GM12878 (cell line): ENCODE measurements around the gene MYOD1. TPM values are rescaled to one million over a fixed set of nuclear protein-coding genes. Genes with fewer than 3 reads are reported as not detected.

ENCODE experiments used
- ATAC-seq: fragments of 200-7000 bp; cut with Tn5 transposase; 3 replicates; pipeline ENCODE4 v1.9.1; 2020; ENCODE audit warnings: mild to moderate bottlenecking, moderate library complexity
- BruUV-seq: library from RNA; stranded (reverse); fragments of 400-500 nt; replicated peaks from 2 replicates; lab custom pipeline; 2021; lab: Mats Ljungman, UMichigan
- CTCF ChIA-PET: fragments of 300-600 bp; sonication (Branson Sonifier 250); formaldehyde crosslinking; extraction: SDS; loops from one replicate; lab custom pipeline; 2021; ENCODE audit warnings: inconsistent platforms; lab: Yijun Ruan, JAX
- POLR2A ChIA-PET: fragments of 350-600 bp; formaldehyde crosslinking; extraction: SDS; loops from one replicate; lab custom pipeline; 2021; ENCODE audit warnings: inconsistent platforms; lab: Charles Lee
- RAD21 ChIA-PET: fragments of 300-600 bp; sonication (Branson Sonifier 250); formaldehyde crosslinking; loops from one replicate; lab custom pipeline; 2023; ENCODE audit warnings: antibody characterized with exemption; ENCODE audit not compliant: unreplicated experiment; lab: Charles Lee
- SMC1A ChIA-PET: fragments of 300-600 bp; sonication (Branson Sonifier 250); formaldehyde crosslinking; loops from one replicate; lab custom pipeline; 2023; ENCODE audit not compliant: unreplicated experiment, uncharacterized antibody; lab: Charles Lee
- DNase-seq: peaks from one replicate; pipeline ENCODE4 v3.0.0-alpha.2; 2011; ENCODE audit warnings: low read depth, low spot score
- FAIRE-seq: peaks from 3 replicates; lab custom pipeline; 2011; peaks lifted over from hg19 to GRCh38; lab: Jason Lieb, UNC
- H2AFZ ChIP-seq: 2 replicates; pipeline ENCODE4 v1.6.0; 2011; ENCODE audit warnings: low read depth, low read length, control low read depth; ENCODE audit not compliant: control insufficient read depth
- H3K27ac ChIP-seq: 2 replicates; pipeline ENCODE4 v1.5.1; 2011; ENCODE audit warnings: control low read depth; ENCODE audit not compliant: control insufficient read depth, insufficient read depth
- H3K27me3 ChIP-seq, 2 experiments: replicated peaks in 1 of 2; 2 replicates each; pipeline versions ENCODE4 v1.6.0 to v1.6.1; 2011; ENCODE audit warnings: low read length in 1 of 2; ENCODE audit not compliant: control insufficient read depth in 2 of 2, insufficient read depth in 2 of 2
- H3K36me3 ChIP-seq, 2 experiments: 2 replicates each; pipeline ENCODE4 v1.5.1; 2011; ENCODE audit warnings: low read length in 1 of 2; ENCODE audit not compliant: control insufficient read depth in 2 of 2, insufficient read depth in 2 of 2
- H3K4me1 ChIP-seq: 2 replicates; pipeline ENCODE4 v1.6.1; 2011; ENCODE audit warnings: mild to moderate bottlenecking, low read length, moderate library complexity, mixed read lengths; ENCODE audit not compliant: control insufficient read depth, insufficient read depth
- H3K4me2 ChIP-seq: 2 replicates; pipeline ENCODE4 v1.6.0; 2011; ENCODE audit warnings: control low read depth; ENCODE audit not compliant: control insufficient read depth, insufficient read depth
- H3K4me3 ChIP-seq: fragments of 200-600 bp; sonication (generic); 2 replicates; pipeline ENCODE4 v1.5.1; 2016
- H3K79me2 ChIP-seq: 2 replicates; pipeline ENCODE4 v1.6.0; 2011; ENCODE audit warnings: low read length; ENCODE audit not compliant: control insufficient read depth, insufficient read depth
- H3K9ac ChIP-seq: 2 replicates; pipeline ENCODE4 v1.8.0; 2011; ENCODE audit warnings: low read length, control low read depth, mixed read lengths; ENCODE audit not compliant: control insufficient read depth, insufficient read depth
- H3K9me3 ChIP-seq: replicated peaks from 3 replicates; pipeline ENCODE4 v1.5.1; 2011; ENCODE audit warnings: mild to moderate bottlenecking, low read length; ENCODE audit not compliant: control insufficient read depth, insufficient read depth
- H4K20me1 ChIP-seq: 2 replicates; pipeline ENCODE4 v1.6.0; 2011; ENCODE audit not compliant: control insufficient read depth, insufficient read depth
- CBX3 ChIP-seq: fragments of 200-600 bp; sonication (generic); IDR thresholded peaks from 2 replicates; pipeline ENCODE4 v1.6.1; 2016; ENCODE audit warnings: low read depth, borderline replicate concordance
- CREB1 ChIP-seq: IDR thresholded peaks from 2 replicates; pipeline ENCODE4 v1.6.1; 2012; ENCODE audit warnings: low read depth, mild to moderate bottlenecking, inconsistent platforms
- ETV6 ChIP-seq, 2 experiments: fragments of 450-650 bp in 1 of 2; IDR thresholded peaks in 1 of 2; conservative IDR thresholded peaks in 1 of 2; 2 replicates each; pipeline ENCODE4 v1.6.1; 2014; ENCODE audit warnings: antibody characterized with exemption in 1 of 2, borderline replicate concordance in 1 of 2, low read depth in 1 of 2, mild to moderate bottlenecking in 1 of 2, moderate library complexity in 1 of 2
- HCFC1 ChIP-seq: fragments of 150-350 bp; IDR thresholded peaks from 2 replicates; pipeline ENCODE4 v1.6.1; 2014; ENCODE audit warnings: low read length
- HDAC2 ChIP-seq: fragments of 200-600 bp; sonication (generic); IDR thresholded peaks from 2 replicates; pipeline ENCODE4 v1.6.1; 2017
- LARP7 ChIP-seq: fragments of 450-650 bp; IDR thresholded peaks from 2 replicates; pipeline ENCODE4 v1.6.1; 2017; ENCODE audit warnings: mild to moderate bottlenecking
- MLLT1 ChIP-seq: fragments of 450-650 bp; IDR thresholded peaks from 2 replicates; pipeline ENCODE4 v1.6.1; 2016; ENCODE audit warnings: mild to moderate bottlenecking
- POLR2AphosphoS2 ChIP-seq: IDR thresholded peaks from 2 replicates; pipeline ENCODE4 v1.6.1; 2011; ENCODE audit warnings: low read depth, mild to moderate bottlenecking, low read length, improper control_type of control experiment, moderate library complexity
- SPI1 ChIP-seq: IDR thresholded peaks from 2 replicates; pipeline ENCODE4 v1.6.1; 2011; ENCODE audit warnings: low read depth, mild to moderate bottlenecking, low read length, moderate library complexity, borderline replicate concordance; ENCODE audit not compliant: insufficient read depth
- SRF ChIP-seq, 2 experiments: IDR thresholded peaks; 2 replicates each; pipeline ENCODE4 v1.6.1; 2011; ENCODE audit warnings: low read depth in 2 of 2, low read length in 2 of 2, mild to moderate bottlenecking in 1 of 2, moderate library complexity in 1 of 2
- TCF7 ChIP-seq: IDR thresholded peaks from 2 replicates; pipeline ENCODE4 v1.6.1; 2014; ENCODE audit warnings: antibody characterized with exemption, borderline replicate concordance
- YBX1 ChIP-seq: fragments of 450-650 bp; IDR thresholded peaks from 2 replicates; pipeline ENCODE4 v1.6.1; 2016; ENCODE audit warnings: antibody characterized with exemption
- ZNF217 ChIP-seq: fragments of 450-650 bp; IDR thresholded peaks from 2 replicates; pipeline ENCODE4 v1.6.1; 2017; ENCODE audit warnings: antibody characterized with exemption, mild to moderate bottlenecking
- ZNF274 ChIP-seq: IDR thresholded peaks from one replicate; pipeline ENCODE4 v1.8.0; 2011; ENCODE audit not compliant: insufficient read length, insufficient read depth
- WGBS: methylation state at CpG from one replicate; pipeline ENCODE4 v1.1.6; 2016; ENCODE audit warnings: low lambda C conversion rate; ENCODE audit not compliant: insufficient replicate concordance, insufficient coverage; ENCODE audit errors: missing lambda C conversion rate; 5-methylcytosine and 5-hydroxymethylcytosine counted together
- in situ Hi-C: fragments of 300-500 bp; cut with MboI; formaldehyde crosslinking; loops from 9 replicates; pipeline ENCODE4 v1.14.3; 2018; ENCODE audit warnings: mixed read lengths
- intact Hi-C: fragments of 100-400 bp; cut with micrococcal nuclease; formaldehyde crosslinking; loops from one replicate; pipeline ENCODE4 v1.14.2; 2022; ENCODE audit not compliant: unreplicated experiment
- polyA plus RNA-seq, 11 experiments: library from polyadenylated mRNA; depleted of rRNA in 4 of 11; unstranded in 6 of 11; stranded (reverse) in 5 of 11; fragments of >200 nt; fragmentation: Nextera tagmentation in 4 of 11; fragmentation: Illumina TruSeq in 1 of 11; extraction: Ambion mirVana in 4 of 11; extraction: Trizol in 1 of 11; gene quantifications; 1 replicate in 1 of 11; 2 replicates in 10 of 11; pipeline versions ENCODE4 v1.2.1 to v1.2.3, GENCODE V29; 2011 to 2016; ENCODE audit warnings: inconsistent platforms in 2 of 11, missing spikeins in 2 of 11, low read depth in 1 of 11
- total RNA-seq, 4 experiments: library from RNA; depleted of rRNA in 3 of 4; stranded (reverse); fragments of >200 nt in 3 of 4; fragmentation: Illumina TruSeq in 1 of 4; extraction: Trizol in 1 of 4; gene quantifications; 2 replicates each; pipeline versions ENCODE4 v1.2.1 to v1.2.3, GENCODE V29; 2013 to 2021
- TF ChIP-seq, protein P1 (sequence below): fragments of 450-650 bp; IDR thresholded peaks from 2 replicates; pipeline ENCODE4 v1.6.1; 2017; ENCODE audit warnings: mild to moderate bottlenecking, low read depth, inconsistent platforms; ENCODE audit not compliant: poor library complexity, severe bottlenecking
- TF ChIP-seq, protein P2 (sequence below): IDR thresholded peaks from 2 replicates; pipeline ENCODE4 v1.6.1; 2012; ENCODE audit warnings: low read depth, low read length, improper control_type of control experiment

Gene MYOD1
- total and polyA plus RNA-seq, 10 of the 15 experiments (the other 5 are each of a cell fraction or from before 2014, with no cell fraction given) = not detected

- no peaks in the 10 kb centered on the region for H3K4me1 ChIP-seq
- H4K20me1 ChIP-seq = no peaks in the 10 kb centered on the region
- TF ChIP-seq CREB1 = no peak
- TF ChIP-seq SPI1 = no peak
- TF ChIP-seq, protein P1, sequence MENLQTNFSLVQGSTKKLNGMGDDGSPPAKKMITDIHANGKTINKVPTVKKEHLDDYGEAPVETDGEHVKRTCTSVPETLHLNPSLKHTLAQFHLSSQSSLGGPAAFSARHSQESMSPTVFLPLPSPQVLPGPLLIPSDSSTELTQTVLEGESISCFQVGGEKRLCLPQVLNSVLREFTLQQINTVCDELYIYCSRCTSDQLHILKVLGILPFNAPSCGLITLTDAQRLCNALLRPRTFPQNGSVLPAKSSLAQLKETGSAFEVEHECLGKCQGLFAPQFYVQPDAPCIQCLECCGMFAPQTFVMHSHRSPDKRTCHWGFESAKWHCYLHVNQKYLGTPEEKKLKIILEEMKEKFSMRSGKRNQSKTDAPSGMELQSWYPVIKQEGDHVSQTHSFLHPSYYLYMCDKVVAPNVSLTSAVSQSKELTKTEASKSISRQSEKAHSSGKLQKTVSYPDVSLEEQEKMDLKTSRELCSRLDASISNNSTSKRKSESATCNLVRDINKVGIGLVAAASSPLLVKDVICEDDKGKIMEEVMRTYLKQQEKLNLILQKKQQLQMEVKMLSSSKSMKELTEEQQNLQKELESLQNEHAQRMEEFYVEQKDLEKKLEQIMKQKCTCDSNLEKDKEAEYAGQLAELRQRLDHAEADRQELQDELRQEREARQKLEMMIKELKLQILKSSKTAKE = no peak
- no peak for TF ChIP-seq MLLT1
- no peak for TF ChIP-seq TCF7
- TF ChIP-seq ETV6 (conservative IDR thresholded peaks at IDR 0.05 in 1 of 2, IDR thresholded peaks at IDR 0.05 in 1 of 2; ENCODE audit: borderline replicate concordance in 1 of 2, low read depth in 1 of 2) = no peak
- TF ChIP-seq SRF (IDR thresholded peaks at IDR 0.05; ENCODE audit: low read depth in 2 of 2, low read length in 2 of 2) = no peak
- TF ChIP-seq LARP7 = no peak
- no peak for TF ChIP-seq ZNF274
- TF ChIP-seq POLR2AphosphoS2 = no peak
- TF ChIP-seq ZNF217 = no peak
- no peak for TF ChIP-seq HCFC1
- no peak for TF ChIP-seq CBX3
- TF ChIP-seq, protein P2, sequence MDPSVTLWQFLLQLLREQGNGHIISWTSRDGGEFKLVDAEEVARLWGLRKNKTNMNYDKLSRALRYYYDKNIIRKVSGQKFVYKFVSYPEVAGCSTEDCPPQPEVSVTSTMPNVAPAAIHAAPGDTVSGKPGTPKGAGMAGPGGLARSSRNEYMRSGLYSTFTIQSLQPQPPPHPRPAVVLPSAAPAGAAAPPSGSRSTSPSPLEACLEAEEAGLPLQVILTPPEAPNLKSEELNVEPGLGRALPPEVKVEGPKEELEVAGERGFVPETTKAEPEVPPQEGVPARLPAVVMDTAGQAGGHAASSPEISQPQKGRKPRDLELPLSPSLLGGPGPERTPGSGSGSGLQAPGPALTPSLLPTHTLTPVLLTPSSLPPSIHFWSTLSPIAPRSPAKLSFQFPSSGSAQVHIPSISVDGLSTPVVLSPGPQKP = no peak
- no peak for TF ChIP-seq YBX1
- TF ChIP-seq HDAC2 = no peak
- H3K36me3 ChIP-seq = no peaks in the 10 kb centered on the region
- BruUV-seq = no TSS peak
- WGBS = 0% methylated on average over 1 of the region's 1 CpG
- no peak overlapping the region for H3K9ac ChIP-seq
- SMC1A ChIA-PET = no interaction called here
- H2AFZ ChIP-seq = no peak overlapping the region
- H3K27me3 ChIP-seq = peaks cover 2% of the 10 kb centered on the region in 2 experiments; a peak in 3 of 4 replicates
- POLR2A ChIA-PET = no interaction called here
- H3K4me2 ChIP-seq = no peak overlapping the region
- FAIRE-seq (no peak), DNase-seq (no peak), ATAC-seq (no peak)
- H3K4me3 ChIP-seq = no peak overlapping the region
- in situ Hi-C loops = no loop called here
- CTCF ChIA-PET = no interaction called here
- RAD21 ChIA-PET = no interaction called here
- H3K9me3 ChIP-seq = no peaks in the 10 kb centered on the region
- no peaks in the 10 kb centered on the region for H3K79me2 ChIP-seq
- intact Hi-C loops = no loop called here
- no peak overlapping the region for H3K27ac ChIP-seq
Measured at GRCh38 chr11:17673951-17674350, 45.4 kb upstream of the MYOD1 start.
